Breast epithelium (tissue), 4 donors: Measurements from ENCODE around the gene MICAL3. TPM values are rescaled to one million over a fixed set of nuclear protein-coding genes. Genes with fewer than 3 reads are reported as not detected.
"Not testable (repeated sequence)": the region's sequence is repeated elsewhere in the genome, so short reads cannot be mapped to it uniquely, and the experiment has no call there.

Source experiments
- DNase-seq, 2 donors: peaks; one replicate each; pipeline ENCODE4 v3.0.0-alpha.2; 2019; ENCODE audit warnings: low spot score in 2 of 2
- H3K27ac ChIP-seq, 2 donors: fragments of 200-600 bp; sonication (generic) in 1 of 2; one replicate each; pipeline ENCODE4 v1.5.1; 2016 to 2019; ENCODE audit warnings: mild to moderate bottlenecking in 1 of 2
- H3K27me3 ChIP-seq, 2 donors: fragments of 200-600 bp; sonication (generic) in 1 of 2; one replicate each; pipeline versions ENCODE4 v1.5.1 to v1.6.0; 2017 to 2019; ENCODE audit warnings: control low read depth in 1 of 2, mild to moderate bottlenecking in 1 of 2
- H3K36me3 ChIP-seq: fragments of 200-600 bp; one replicate; pipeline ENCODE4 v1.5.1; 2019
- H3K4me1 ChIP-seq, 2 donors: fragments of 200-600 bp; sonication (generic); one replicate each; pipeline ENCODE4 v1.5.1; 2016 to 2019; ENCODE audit warnings: control low read depth in 1 of 2
- H3K4me3 ChIP-seq, 3 donors: fragments of 200-600 bp; sonication (generic); 1 replicate in 2 of 3; 2 replicates in 1 of 3; pipeline ENCODE4 v1.5.1; 2016 to 2019; ENCODE audit warnings: mild to moderate bottlenecking in 3 of 3, moderate library complexity in 2 of 3
- H3K9me3 ChIP-seq, 2 donors: fragments of 200-600 bp; sonication (generic) in 1 of 2; one replicate each; pipeline ENCODE4 v1.5.1; 2016 to 2019; ENCODE audit warnings: control low read depth in 1 of 2
- POLR2A ChIP-seq: fragments of 450-650 bp; IDR thresholded peaks from one replicate; pipeline ENCODE4 v1.6.1; 2016; ENCODE audit warnings: antibody characterized with exemption, mild to moderate bottlenecking, moderate library complexity
- POLR2AphosphoS5 ChIP-seq, 3 donors: sonication (generic); formaldehyde crosslinking; IDR thresholded peaks; one replicate each; pipeline ENCODE4 v1.6.1; 2017; ENCODE audit warnings: antibody characterized with exemption in 3 of 3
- intact Hi-C: fragments of 100-400 bp; cut with DNase I; formaldehyde crosslinking; loops from one replicate; pipeline ENCODE4 v1.15.1; 2023; ENCODE audit warnings: low total_unique reads
- total RNA-seq, 3 donors: library from RNA; depleted of rRNA; stranded (reverse); fragments of >200 nt; gene quantifications; one replicate each; pipeline ENCODE4 v1.1.0, GENCODE V29; 2016
- TF ChIP-seq, protein P1 (sequence below), 3 donors: fragments of 450-650 bp; IDR thresholded peaks; one replicate each; pipeline ENCODE4 v1.5.1; 2016 to 2017; ENCODE audit warnings: antibody characterized with exemption in 3 of 3, mild to moderate bottlenecking in 3 of 3, moderate library complexity in 3 of 3

Gene MICAL3, protein sequence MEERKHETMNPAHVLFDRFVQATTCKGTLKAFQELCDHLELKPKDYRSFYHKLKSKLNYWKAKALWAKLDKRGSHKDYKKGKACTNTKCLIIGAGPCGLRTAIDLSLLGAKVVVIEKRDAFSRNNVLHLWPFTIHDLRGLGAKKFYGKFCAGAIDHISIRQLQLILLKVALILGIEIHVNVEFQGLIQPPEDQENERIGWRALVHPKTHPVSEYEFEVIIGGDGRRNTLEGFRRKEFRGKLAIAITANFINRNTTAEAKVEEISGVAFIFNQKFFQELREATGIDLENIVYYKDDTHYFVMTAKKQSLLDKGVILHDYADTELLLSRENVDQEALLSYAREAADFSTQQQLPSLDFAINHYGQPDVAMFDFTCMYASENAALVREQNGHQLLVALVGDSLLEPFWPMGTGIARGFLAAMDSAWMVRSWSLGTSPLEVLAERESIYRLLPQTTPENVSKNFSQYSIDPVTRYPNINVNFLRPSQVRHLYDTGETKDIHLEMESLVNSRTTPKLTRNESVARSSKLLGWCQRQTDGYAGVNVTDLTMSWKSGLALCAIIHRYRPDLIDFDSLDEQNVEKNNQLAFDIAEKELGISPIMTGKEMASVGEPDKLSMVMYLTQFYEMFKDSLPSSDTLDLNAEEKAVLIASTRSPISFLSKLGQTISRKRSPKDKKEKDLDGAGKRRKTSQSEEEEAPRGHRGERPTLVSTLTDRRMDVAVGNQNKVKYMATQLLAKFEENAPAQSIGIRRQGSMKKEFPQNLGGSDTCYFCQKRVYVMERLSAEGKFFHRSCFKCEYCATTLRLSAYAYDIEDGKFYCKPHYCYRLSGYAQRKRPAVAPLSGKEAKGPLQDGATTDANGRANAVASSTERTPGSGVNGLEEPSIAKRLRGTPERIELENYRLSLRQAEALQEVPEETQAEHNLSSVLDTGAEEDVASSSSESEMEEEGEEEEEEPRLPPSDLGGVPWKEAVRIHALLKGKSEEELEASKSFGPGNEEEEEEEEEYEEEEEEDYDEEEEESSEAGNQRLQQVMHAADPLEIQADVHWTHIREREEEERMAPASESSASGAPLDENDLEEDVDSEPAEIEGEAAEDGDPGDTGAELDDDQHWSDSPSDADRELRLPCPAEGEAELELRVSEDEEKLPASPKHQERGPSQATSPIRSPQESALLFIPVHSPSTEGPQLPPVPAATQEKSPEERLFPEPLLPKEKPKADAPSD (N-terminal part only)
- total RNA-seq: 10 to 100 TPM; 19.5 to 42.3 (median 34.8) TPM

DNA sequence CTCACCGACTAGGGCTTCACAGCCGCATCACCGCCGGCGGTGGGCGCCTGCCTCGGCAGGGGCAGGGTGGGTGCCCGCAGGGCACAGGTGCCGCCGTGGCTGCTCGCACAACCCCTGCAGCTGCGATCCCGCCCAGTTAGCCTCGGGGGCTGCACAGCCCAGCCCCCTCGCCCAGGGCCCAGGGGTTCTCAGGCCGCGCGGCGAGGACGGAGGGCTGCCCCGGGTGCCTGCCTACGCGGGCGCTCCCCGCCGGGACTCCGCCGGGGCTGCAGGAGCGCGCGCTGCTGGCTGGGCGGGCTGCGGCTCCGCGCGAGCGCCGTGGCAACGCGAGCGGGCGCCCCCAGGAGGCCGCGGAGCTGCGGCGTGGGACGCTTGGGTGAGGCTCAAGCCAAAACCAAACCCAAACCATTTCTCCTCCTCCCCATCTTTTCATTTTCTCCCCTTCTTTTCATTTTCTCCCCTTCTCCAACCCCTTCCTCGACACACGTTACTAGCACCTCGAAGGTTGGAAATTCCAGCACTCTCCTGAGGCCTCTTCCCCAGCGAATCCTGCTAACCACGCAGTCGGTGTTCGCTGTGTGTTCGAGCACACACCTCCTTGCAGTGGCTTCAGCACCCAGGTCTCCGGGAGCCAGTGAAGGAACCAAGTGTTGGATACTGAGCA lies at the start of gene MICAL3:
TSS of gene MICAL3 (minus strand) at position 286 of the 664 bp plus-strand sequence. CDS start 117,749 bp downstream, outside the sequence.
- Histone ChIP-seq H3K27me3 (no peaks in the 10 kb centered on the region), H3K36me3 (no peaks in the 10 kb centered on the region), H3K9me3 (no peaks in the 10 kb centered on the region), H3K4me1 (no peaks in the 10 kb centered on the region), H3K27ac (peak within 1 kb of the TSS; percentile 70 to 83), H3K4me3 (peak within 1 kb of the TSS; percentile 59 to 75 (median 74))
- peak; percentile 45 to 61 for DNase-seq
- TF ChIP-seq, protein P1, sequence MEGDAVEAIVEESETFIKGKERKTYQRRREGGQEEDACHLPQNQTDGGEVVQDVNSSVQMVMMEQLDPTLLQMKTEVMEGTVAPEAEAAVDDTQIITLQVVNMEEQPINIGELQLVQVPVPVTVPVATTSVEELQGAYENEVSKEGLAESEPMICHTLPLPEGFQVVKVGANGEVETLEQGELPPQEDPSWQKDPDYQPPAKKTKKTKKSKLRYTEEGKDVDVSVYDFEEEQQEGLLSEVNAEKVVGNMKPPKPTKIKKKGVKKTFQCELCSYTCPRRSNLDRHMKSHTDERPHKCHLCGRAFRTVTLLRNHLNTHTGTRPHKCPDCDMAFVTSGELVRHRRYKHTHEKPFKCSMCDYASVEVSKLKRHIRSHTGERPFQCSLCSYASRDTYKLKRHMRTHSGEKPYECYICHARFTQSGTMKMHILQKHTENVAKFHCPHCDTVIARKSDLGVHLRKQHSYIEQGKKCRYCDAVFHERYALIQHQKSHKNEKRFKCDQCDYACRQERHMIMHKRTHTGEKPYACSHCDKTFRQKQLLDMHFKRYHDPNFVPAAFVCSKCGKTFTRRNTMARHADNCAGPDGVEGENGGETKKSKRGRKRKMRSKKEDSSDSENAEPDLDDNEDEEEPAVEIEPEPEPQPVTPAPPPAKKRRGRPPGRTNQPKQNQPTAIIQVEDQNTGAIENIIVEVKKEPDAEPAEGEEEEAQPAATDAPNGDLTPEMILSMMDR (IDR thresholded peaks at IDR 0.05): peak in 1 of 3 donors; percentile 60
- TF ChIP-seq POLR2A (no peak), POLR2AphosphoS5 (IDR thresholded peaks at IDR 0.05) (peak in 1 of 3 donors; percentile 9)
- intact Hi-C loops: loop anchor here (5.0 kb wide), 1 partner anchor 467 kb away; no protein-coding TSS in a partner anchor

DNA sequence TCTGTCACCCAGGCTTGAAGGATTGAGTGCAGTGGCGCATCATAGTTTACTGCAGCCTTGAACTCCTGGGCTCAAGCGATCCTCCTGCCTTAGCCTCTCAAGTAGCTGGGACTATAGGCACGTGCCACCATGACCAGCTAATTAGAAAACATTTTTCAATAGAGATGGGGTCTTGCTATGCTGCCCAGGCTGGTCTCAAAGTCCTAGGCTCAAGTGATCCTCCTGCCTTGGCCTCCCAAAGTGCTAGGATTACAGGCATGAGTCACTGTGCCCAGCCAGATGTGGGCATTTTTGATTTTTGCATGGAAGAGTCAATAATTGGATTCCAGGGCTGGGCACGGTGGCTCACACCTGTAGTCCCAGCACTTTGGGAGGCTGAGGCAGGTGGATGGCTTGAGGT lies 49.6 kb upstream of the MICAL3 start:
- H3K36me3 ChIP-seq, H3K27ac ChIP-seq, H3K9me3 ChIP-seq, H3K27me3 ChIP-seq, DNase-seq, H3K4me3 ChIP-seq, intact Hi-C loops: not testable (repeated sequence)
- H3K4me1 ChIP-seq: peaks cover 3 to 15% of the 10 kb centered on the region in 2 donors

DNA sequence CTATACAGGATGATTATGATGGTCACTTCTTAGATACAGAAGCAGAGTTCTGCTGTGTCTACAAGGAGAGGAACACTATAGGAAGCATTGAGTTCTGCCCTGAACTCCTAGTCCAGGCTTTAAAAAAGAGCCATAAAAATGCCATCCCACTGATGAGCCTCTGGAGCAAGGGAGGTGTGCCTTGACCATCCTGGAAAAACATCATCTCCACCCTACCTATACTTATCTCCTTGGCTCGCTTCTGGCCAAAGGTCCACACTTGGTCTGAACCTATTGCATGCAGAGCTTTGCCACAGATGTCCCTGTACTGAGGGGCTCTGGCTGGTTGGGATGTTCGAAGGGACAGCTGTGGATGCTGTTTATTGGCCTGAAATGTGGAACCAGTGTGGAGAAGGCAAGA lies 49.1 kb upstream of the MICAL3 start:
- Histone ChIP-seq H3K27ac (no peak overlapping the region), H3K36me3 (no peaks in the 10 kb centered on the region), H3K27me3 (no peaks in the 10 kb centered on the region), H3K9me3 (no peaks in the 10 kb centered on the region), H3K4me3 (no peak overlapping the region), H3K4me1 (peaks cover 3 to 11% of the 10 kb centered on the region in 2 donors)
- intact Hi-C loops: no loop called here
- DNase-seq: no peak
- TF ChIP-seq POLR2AphosphoS5 (IDR thresholded peaks at IDR 0.05) (no peak), POLR2A (no peak)
- TF ChIP-seq, protein P1 (IDR thresholded peaks at IDR 0.05): no peak

DNA sequence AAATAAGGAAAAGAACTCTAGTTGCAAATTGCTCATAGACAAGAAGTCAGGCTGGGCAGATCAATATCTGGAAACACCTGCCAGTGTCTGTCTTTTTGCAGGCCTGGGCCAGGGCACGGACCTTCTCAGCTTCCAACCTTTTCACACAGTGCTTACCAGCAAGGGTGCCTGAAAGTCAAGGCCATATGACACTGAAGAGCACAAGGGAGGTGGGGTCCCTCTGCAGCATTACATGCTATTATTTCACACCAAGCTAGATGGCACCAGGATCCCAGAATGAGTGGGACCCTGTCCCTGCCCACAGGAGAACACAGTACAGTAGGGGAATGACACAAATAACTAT lies 47.6 kb upstream of the MICAL3 start:
- intact Hi-C loops: no loop called here
- Histone ChIP-seq H3K4me3 (no peak overlapping the region), H3K27me3 (no peaks in the 10 kb centered on the region), H3K27ac (no peak overlapping the region), H3K36me3 (no peaks in the 10 kb centered on the region), H3K9me3 (no peaks in the 10 kb centered on the region), H3K4me1 (peaks cover 3 to 8% of the 10 kb centered on the region in 2 donors)
- TF ChIP-seq, protein P1 (IDR thresholded peaks at IDR 0.05): no peak
- TF ChIP-seq POLR2AphosphoS5 (IDR thresholded peaks at IDR 0.05) (no peak), POLR2A (no peak)
- DNase-seq: no peak

DNA sequence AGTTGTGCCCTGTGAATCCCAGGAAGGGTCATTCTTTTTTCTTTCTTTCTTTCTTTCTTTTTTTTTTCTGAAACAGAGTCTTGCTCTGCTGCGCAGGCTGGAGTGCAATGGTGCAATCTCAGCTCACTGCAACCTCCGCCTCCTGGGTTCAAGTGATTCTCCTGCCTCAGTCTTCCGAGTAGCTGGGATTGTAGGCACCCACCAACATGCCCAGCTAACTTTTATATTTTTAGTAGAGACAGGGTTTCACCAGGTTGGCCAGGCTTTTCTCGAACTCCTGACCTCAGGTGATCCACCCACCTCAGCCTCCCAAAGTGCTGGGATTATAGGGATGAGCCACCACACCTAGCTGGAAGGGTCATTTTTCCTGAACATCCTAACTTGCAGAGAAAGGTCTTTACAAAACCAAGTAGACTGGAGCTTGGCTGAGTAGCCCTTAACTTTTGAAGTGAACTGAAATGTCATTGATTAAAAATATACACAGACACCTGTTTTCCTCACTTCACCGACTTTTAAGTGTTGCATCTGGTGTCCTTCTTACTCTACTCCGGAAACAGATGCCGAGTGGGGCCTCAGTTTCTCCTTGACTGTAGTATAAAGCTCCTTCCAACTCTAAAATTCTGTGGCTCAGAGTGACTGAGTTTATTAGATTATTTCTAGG lies 47.1 kb upstream of the MICAL3 start:
- H3K4me3 ChIP-seq: peak overlapping the region in 1 of 3 donors; percentile 7
- H3K27ac ChIP-seq: peak overlapping the region; percentile 65 to 73
- H3K36me3 ChIP-seq, H3K27me3 ChIP-seq, H3K4me1 ChIP-seq, intact Hi-C loops, H3K9me3 ChIP-seq, DNase-seq: not testable (repeated sequence)
